ENCODE data around the gene NKAIN2.

Gene NKAIN2

GRCh38 chr6:124203101-124203811 is 399.6 kb downstream of the NKAIN2 start:
- no peaks in the 10 kb centered on the region for H3K4me1 ChIP-seq (ENCODE audit: low read length)
- H3F3A ChIP-seq (ENCODE audit: insufficient read depth, low read length): no peaks in the 10 kb centered on the region
- no peak overlapping the region for H3K9ac ChIP-seq (ENCODE audit: low read length)
- H3K79me2 ChIP-seq (ENCODE audit: low read length): no peaks in the 10 kb centered on the region
- H4K20me1 ChIP-seq (ENCODE audit: insufficient read depth, low read length): no peaks in the 10 kb centered on the region
- H3K4me2 ChIP-seq (ENCODE audit: low read depth, low read length): no peak overlapping the region
- no peak for TF ChIP-seq CTCF (IDR thresholded peaks at IDR 0.05; ENCODE audit: low read length)
- no peak for TF ChIP-seq EZH2 (optimal IDR thresholded peaks at IDR 0.05; ENCODE audit: low read depth, low read length)
- TF ChIP-seq EZH2phosphoT487 (IDR thresholded peaks at IDR 0.05; ENCODE audit: low read length): no peak
- H3K27me3 ChIP-seq (replicated peaks; ENCODE audit: insufficient read depth, low read length): no peaks in the 10 kb centered on the region
- no peak overlapping the region for H2AFZ ChIP-seq (ENCODE audit: low read length)
- no peaks in the 10 kb centered on the region for H3K9me3 ChIP-seq (replicated peaks; ENCODE audit: insufficient read depth, low read length)
- DNase-seq: no peak
- no peaks in the 10 kb centered on the region for H3K36me3 ChIP-seq (replicated peaks; ENCODE audit: insufficient read depth, low read length)
- no peak overlapping the region for H3K4me3 ChIP-seq (ENCODE audit: low read length)
- H3K9me2 ChIP-seq (replicated peaks; ENCODE audit: insufficient read depth, low read length): no peaks in the 10 kb centered on the region
- H3K27ac ChIP-seq (ENCODE audit: low read length): no peak overlapping the region

- Histone ChIP-seq H3K9ac (ENCODE audit: low read length) (no peak overlapping the region), H3K9me3 (replicated peaks; ENCODE audit: insufficient read depth, low read length) (no peaks in the 10 kb centered on the region), H4K20me1 (ENCODE audit: insufficient read depth, low read length) (no peaks in the 10 kb centered on the region), H3K4me3 (ENCODE audit: low read length) (no peak overlapping the region), H3K36me3 (replicated peaks; ENCODE audit: insufficient read depth, low read length) (no peaks in the 10 kb centered on the region), H3K27ac (ENCODE audit: low read length) (no peak overlapping the region), H3K4me2 (ENCODE audit: low read depth, low read length) (no peak overlapping the region), H3K79me2 (ENCODE audit: low read length) (no peaks in the 10 kb centered on the region), H2AFZ (ENCODE audit: low read length) (no peak overlapping the region), H3K9me2 (replicated peaks; ENCODE audit: insufficient read depth, low read length) (no peaks in the 10 kb centered on the region), H3F3A (ENCODE audit: insufficient read depth, low read length) (no peaks in the 10 kb centered on the region), H3K4me1 (ENCODE audit: low read length) (no peaks in the 10 kb centered on the region), H3K27me3 (replicated peaks; ENCODE audit: insufficient read depth, low read length) (no peaks in the 10 kb centered on the region)
- DNase-seq: no peak
- TF ChIP-seq EZH2 (optimal IDR thresholded peaks at IDR 0.05; ENCODE audit: low read depth, low read length): no peak
- no peak for TF ChIP-seq CTCF (IDR thresholded peaks at IDR 0.05; ENCODE audit: low read length)
Observed at GRCh38 chr6:124203812-124204167, 400.1 kb downstream of the NKAIN2 start.

GRCh38 chr6:124205921-124206320 is 402.3 kb downstream of the NKAIN2 start:
- Histone ChIP-seq H3K27ac (ENCODE audit: low read length) (no peak overlapping the region), H4K20me1 (ENCODE audit: insufficient read depth, low read length) (no peaks in the 10 kb centered on the region), H3K4me3 (ENCODE audit: low read length) (no peak overlapping the region), H2AFZ (ENCODE audit: low read length) (no peak overlapping the region), H3K4me2 (ENCODE audit: low read depth, low read length) (no peak overlapping the region), H3K27me3 (replicated peaks; ENCODE audit: insufficient read depth, low read length) (no peaks in the 10 kb centered on the region), H3K9me2 (replicated peaks; ENCODE audit: insufficient read depth, low read length) (no peaks in the 10 kb centered on the region), H3K9me3 (replicated peaks; ENCODE audit: insufficient read depth, low read length) (no peaks in the 10 kb centered on the region), H3K4me1 (ENCODE audit: low read length) (no peaks in the 10 kb centered on the region), H3K36me3 (replicated peaks; ENCODE audit: insufficient read depth, low read length) (no peaks in the 10 kb centered on the region), H3K79me2 (ENCODE audit: low read length) (no peaks in the 10 kb centered on the region), H3K9ac (ENCODE audit: low read length) (no peak overlapping the region), H3F3A (ENCODE audit: insufficient read depth, low read length) (no peaks in the 10 kb centered on the region)
- TF ChIP-seq EZH2phosphoT487 (IDR thresholded peaks at IDR 0.05; ENCODE audit: low read length) (no peak), EZH2 (optimal IDR thresholded peaks at IDR 0.05; ENCODE audit: low read depth, low read length) (no peak), CTCF (IDR thresholded peaks at IDR 0.05; ENCODE audit: low read length) (no peak)
- no peak for DNase-seq
